OCI-LY1 (cell line): ENCODE data around the gene CEP131.

ENCODE experiments used
- CTCF ChIP-seq: fragments of 200-600 bp; sonication (generic), shearing (Covaris generic); IDR thresholded peaks from 2 replicates; pipeline ENCODE4 v1.5.1; 2017; ENCODE audit warnings: mild to moderate bottlenecking, antibody characterized with exemption, low read length, moderate library complexity, mixed read lengths
- EZH2 ChIP-seq: fragments of 200-600 bp; sonication (generic), shearing (Covaris generic); IDR thresholded peaks from 2 replicates; pipeline ENCODE4 v1.8.0; 2017; ENCODE audit warnings: borderline replicate concordance, mixed run types, mild to moderate bottlenecking, antibody characterized with exemption, low read length, moderate library complexity, mixed read lengths

- TF ChIP-seq CTCF (no peak), EZH2 (no peak)
Measured at GRCh38 chr17:81148571-81148970, 74.2 kb downstream of the CEP131 start.
